SK-N-DZ (cell line): Measurements from ENCODE around the gene B3GNT7.
A peak's percentile ranks its signal among the peaks of the same experiment; 100 is the strongest.
"Not testable (repeated sequence)": the region's sequence is repeated elsewhere in the genome, so short reads cannot be mapped to it uniquely, and the experiment has no call there.

ENCODE experiments used
- DNase-seq: peaks from one replicate; pipeline ENCODE4 v3.0.0-alpha.2; 2015; ENCODE audit warnings: low spot score

B3GNT7 gene

GRCh38 chr2:231364961-231365810 lies 30.3 kb upstream of the B3GNT7 start:
- DNase-seq, result peak; percentile 31

- DNase-seq, result no peak
Measured at GRCh38 chr2:231367178-231367577, 28.3 kb upstream of the B3GNT7 start.

GRCh38 chr2:231369580-231370428 lies 25.7 kb upstream of the B3GNT7 start:
- no peak for DNase-seq

- DNase-seq, result no peak
Measured at GRCh38 chr2:231370429-231370748, 25.1 kb upstream of the B3GNT7 start.

- no peak for DNase-seq
Measured at GRCh38 chr2:231370749-231371429, 24.6 kb upstream of the B3GNT7 start.

GRCh38 chr2:231371430-231372054 lies 24.0 kb upstream of the B3GNT7 start:
- DNase-seq, result no peak

GRCh38 chr2:231372326-231372725 lies 23.2 kb upstream of the B3GNT7 start:
- no peak for DNase-seq

GRCh38 chr2:231373184-231373583 lies 22.3 kb upstream of the B3GNT7 start:
- DNase-seq, result no peak

- DNase-seq, result no peak
Measured at GRCh38 chr2:231373786-231374349, 21.6 kb upstream of the B3GNT7 start.

GRCh38 chr2:231374771-231375170 lies 20.7 kb upstream of the B3GNT7 start:
- DNase-seq, result no peak

- not testable (repeated sequence) for DNase-seq
Measured at GRCh38 chr2:231375994-231376615, 19.4 kb upstream of the B3GNT7 start.

- DNase-seq, result no peak
Measured at GRCh38 chr2:231376857-231377256, 18.7 kb upstream of the B3GNT7 start.

- DNase-seq, result no peak
Measured at GRCh38 chr2:231378026-231378722, 17.3 kb upstream of the B3GNT7 start.

GRCh38 chr2:231379266-231380215 lies 16.0 kb upstream of the B3GNT7 start:
- DNase-seq, result no peak

GRCh38 chr2:231380307-231380706 lies 15.2 kb upstream of the B3GNT7 start:
- no peak for DNase-seq

GRCh38 chr2:231380991-231381847 lies 14.3 kb upstream of the B3GNT7 start:
- DNase-seq, result no peak

GRCh38 chr2:231382116-231382515 lies 13.4 kb upstream of the B3GNT7 start:
- DNase-seq, result no peak
